HepG2 (cell line): Measurements from ENCODE around the gene TPO. TPM values are rescaled to one million over a fixed set of nuclear protein-coding genes. Genes with fewer than 3 reads are reported as not detected.

ENCODE experiments used
- ATAC-seq: fragments of 200-7000 bp; cut with Tn5 transposase; 3 replicates; pipeline ENCODE4 v1.9.1; 2020; ENCODE audit warnings: mild to moderate bottlenecking, moderate library complexity
- BruUV-seq: library from RNA; stranded (reverse); fragments of 400-500 nt; replicated peaks from 2 replicates; lab custom pipeline; 2021; lab: Mats Ljungman, UMichigan
- CTCF ChIA-PET: fragments of 300-600 bp; formaldehyde crosslinking; extraction: SDS; loops from one replicate; lab custom pipeline; 2021; ENCODE audit warnings: low total read pairs, inconsistent platforms, low intra/inter-chr PET ratio; lab: Yijun Ruan, JAX
- POLR2A ChIA-PET: fragments of 350-600 bp; sonication (Branson Sonifier 250); formaldehyde crosslinking; loops from one replicate; lab custom pipeline; 2020; ENCODE audit warnings: antibody characterized with exemption, inconsistent platforms; lab: Yijun Ruan, JAX
- DNase-seq: peaks from one replicate; pipeline ENCODE4 v3.0.0-alpha.2; 2015; ENCODE audit warnings: low spot score
- FAIRE-seq: peaks from 3 replicates; lab custom pipeline; 2011; peaks lifted over from hg19 to GRCh38; lab: Jason Lieb, UNC
- H2AFZ ChIP-seq: one replicate; pipeline ENCODE4 v1.6.1; 2011; ENCODE audit warnings: low read length, inconsistent platforms
- H3K27ac ChIP-seq: fragments of 300-600 bp; 3 replicates; pipeline ENCODE4 v1.8.0; 2011; ENCODE audit warnings: mixed run types, mild to moderate bottlenecking, mixed read lengths, low read length, inconsistent platforms; ENCODE audit not compliant: insufficient read depth; ENCODE audit errors: extremely low read length
- H3K27me3 ChIP-seq, 2 experiments: fragments of 200-600 bp in 1 of 2; 2 replicates in 1 of 2; 3 replicates in 1 of 2; pipeline versions ENCODE4 v1.6.0 to v1.8.0; 2011; ENCODE audit warnings: low read length in 2 of 2, mild to moderate bottlenecking in 2 of 2, moderate library complexity in 2 of 2, inconsistent platforms in 1 of 2; ENCODE audit not compliant: insufficient read depth in 2 of 2, control insufficient read depth in 1 of 2
- H3K36me3 ChIP-seq, 2 experiments: fragments of 200-600 bp in 1 of 2; replicated peaks in 1 of 2; 2 replicates in 1 of 2; 3 replicates in 1 of 2; pipeline versions ENCODE4 v1.5.1 to v1.8.0; 2011; ENCODE audit warnings: low read length in 2 of 2, inconsistent platforms in 1 of 2; ENCODE audit not compliant: insufficient read depth in 2 of 2, control insufficient read depth in 1 of 2
- H3K4me1 ChIP-seq: 2 replicates; pipeline ENCODE4 v1.5.1; 2012; ENCODE audit warnings: low read length, inconsistent platforms; ENCODE audit not compliant: insufficient read depth
- H3K4me2 ChIP-seq: 2 replicates; pipeline ENCODE4 v1.6.0; 2011; ENCODE audit warnings: low read depth, low read length, inconsistent platforms
- H3K4me3 ChIP-seq, 3 experiments: fragments of 200-600 bp in 1 of 3; sonication (generic), shearing (Covaris generic) in 1 of 3; replicated peaks in 1 of 3; 2 replicates each; pipeline ENCODE4 v1.5.1; 2011 to 2016; ENCODE audit warnings: low read length in 3 of 3, inconsistent platforms in 2 of 3, low read depth in 2 of 3, mild to moderate bottlenecking in 2 of 3, control low read depth in 1 of 3, mixed read lengths in 1 of 3; ENCODE audit not compliant: insufficient read depth in 1 of 3
- H3K79me2 ChIP-seq: one replicate; pipeline ENCODE4 v1.6.1; 2011; ENCODE audit warnings: low read length, inconsistent platforms; ENCODE audit not compliant: insufficient read depth
- H3K9ac ChIP-seq: 2 replicates; pipeline ENCODE4 v1.6.0; 2011; ENCODE audit warnings: mild to moderate bottlenecking, low read depth, low read length, inconsistent platforms; ENCODE audit not compliant: insufficient read depth
- H3K9me3 ChIP-seq: 2 replicates; pipeline ENCODE4 v1.5.1; 2012; ENCODE audit warnings: mild to moderate bottlenecking, low read length
- H4K20me1 ChIP-seq: 2 replicates; pipeline ENCODE4 v1.6.0; 2011; ENCODE audit warnings: inconsistent platforms, mild to moderate bottlenecking, low read length, moderate library complexity; ENCODE audit not compliant: insufficient read depth
- AHDC1 ChIP-seq: sonication (generic); formaldehyde crosslinking; IDR thresholded peaks from 2 replicates; pipeline ENCODE4 v1.5.1; 2020; ENCODE audit warnings: mild to moderate bottlenecking, missing genetic modification reagents, borderline replicate concordance
- ATF1 ChIP-seq: IDR thresholded peaks from 2 replicates; pipeline ENCODE4 v1.6.1; 2016; ENCODE audit warnings: mild to moderate bottlenecking, control low read depth
- ELF1 ChIP-seq: sonication (generic); formaldehyde crosslinking; IDR thresholded peaks from 2 replicates; pipeline ENCODE4 v1.4.0; 2020; ENCODE audit warnings: missing genetic modification reagents
- ELF4 ChIP-seq: sonication (generic); formaldehyde crosslinking; IDR thresholded peaks from 2 replicates; pipeline ENCODE4 v1.5.0; 2020; ENCODE audit warnings: missing genetic modification reagents, mild to moderate bottlenecking, moderate library complexity, borderline replicate concordance
- HIC2 ChIP-seq: sonication (generic); formaldehyde crosslinking; IDR thresholded peaks from 2 replicates; pipeline ENCODE4 v1.9.0; 2022; ENCODE audit warnings: low read depth, missing genetic modification reagents
- HINFP ChIP-seq: sonication (generic); formaldehyde crosslinking; IDR thresholded peaks from 2 replicates; pipeline ENCODE4 v1.4.0; 2020; ENCODE audit warnings: low read depth, mild to moderate bottlenecking, missing genetic modification reagents
- MTA1 ChIP-seq: sonication (generic); formaldehyde crosslinking; IDR thresholded peaks from 2 replicates; pipeline ENCODE4 v1.4.0; 2020; ENCODE audit warnings: missing genetic modification reagents, mild to moderate bottlenecking, borderline replicate concordance
- REL ChIP-seq: sonication (generic); formaldehyde crosslinking; conservative IDR thresholded peaks from 2 replicates; pipeline ENCODE4 v1.8.0; 2022; ENCODE audit warnings: mild to moderate bottlenecking, missing genetic modification reagents, moderate library complexity
- TCF7L2 ChIP-seq: IDR thresholded peaks from 2 replicates; pipeline ENCODE4 v1.6.1; 2011; ENCODE audit warnings: mild to moderate bottlenecking, low read depth, low read length, moderate library complexity
- THAP11 ChIP-seq: IDR thresholded peaks from 2 replicates; pipeline ENCODE4 v1.6.1; 2016; ENCODE audit warnings: missing biosample characterization, missing genetic modification reagents
- ZNF773 ChIP-seq: sonication (generic); formaldehyde crosslinking; IDR thresholded peaks from 2 replicates; pipeline ENCODE4 v1.4.0; 2020; ENCODE audit warnings: missing genetic modification reagents, borderline replicate concordance
- WGBS: methylation state at CpG from one replicate; pipeline ENCODE4 v1.1.6; 2017; ENCODE audit warnings: low lambda C conversion rate; 5-methylcytosine and 5-hydroxymethylcytosine counted together
- in situ Hi-C: cut with HindIII; loops from 2 replicates; pipeline ENCODE4 v1.10.0; 2017; ENCODE audit warnings: low pct_unique_long_range_greater_than_20kb; ENCODE audit not compliant: extremely low pct_ligation_motif_present
- intact Hi-C: fragments of 100-400 bp; cut with micrococcal nuclease; formaldehyde crosslinking; loops from one replicate; pipeline ENCODE4 v1.10.0; 2022; ENCODE audit not compliant: unreplicated experiment
- polyA plus RNA-seq, 8 experiments: library from polyadenylated mRNA; depleted of rRNA in 3 of 8; stranded (reverse) in 7 of 8; unstranded in 1 of 8; fragments of >200 nt; fragmentation: Illumina TruSeq in 4 of 8; extraction: Trizol in 4 of 8; gene quantifications; 2 replicates each; pipeline versions ENCODE4 v1.2.1 to v1.2.3, GENCODE V29; 2011 to 2016; ENCODE audit warnings: low read depth in 4 of 8, missing spikeins in 1 of 8, mixed read lengths in 1 of 8; ENCODE audit not compliant: insufficient read depth in 1 of 8
- total RNA-seq, 5 experiments: library from RNA; depleted of rRNA; stranded (reverse); fragments of >200 nt; fragmentation: Illumina TruSeq; extraction: Trizol; gene quantifications; 2 replicates each; pipeline ENCODE4 v1.2.3, GENCODE V29; 2016; ENCODE audit warnings: low read depth in 1 of 5

Gene TPO
- total and polyA plus RNA-seq, 2 of the 13 experiments (the other 11 are each of a cell fraction or from before 2014, with no cell fraction given), result not detected

- CTCF ChIA-PET, result no interaction called here
- FAIRE-seq, result no peak
Measured at GRCh38 chr2:1478311-1479305, 65.3 kb downstream of the TPO start.

GRCh38 chr2:1479346-1479745, 66.1 kb downstream of the TPO start:
- H3K79me2 ChIP-seq, result no peaks in the 10 kb centered on the region
- ChIA-PET POLR2A (no interaction called here), CTCF (no interaction called here)
- no peaks in the 10 kb centered on the region for H3K4me1 ChIP-seq
- no peak overlapping the region for H3K9ac ChIP-seq
- ATAC-seq, result no peak
- H3K27me3 ChIP-seq, result peaks cover 14 to 46% of the 10 kb centered on the region in 2 experiments
- no peaks in the 10 kb centered on the region for H4K20me1 ChIP-seq
- H3K9me3 ChIP-seq, result no peaks in the 10 kb centered on the region
- WGBS, result 17% methylated on average over 6 of the region's 6 CpGs
- FAIRE-seq, result no peak
- in situ Hi-C loops (no loop called here), intact Hi-C loops (no loop called here)
- H3K36me3 ChIP-seq, result no peaks in the 10 kb centered on the region
- no peak overlapping the region for H3K4me2 ChIP-seq
- DNase-seq, result no peak
- no peak overlapping the region for H3K4me3 ChIP-seq
- BruUV-seq, result no TSS peak
- H3K27ac ChIP-seq, result no peak overlapping the region
- H2AFZ ChIP-seq, result no peak overlapping the region
- TF ChIP-seq HIC2 (CRISPR knock-in tag), result no peak
- no peak for TF ChIP-seq ATF1 (CRISPR knock-in tag)
- TF ChIP-seq AHDC1 (CRISPR knock-in tag), result no peak
- no peak for TF ChIP-seq HINFP (CRISPR knock-in tag)

More at GRCh38 chr2:1478311-1479305, 65.3 kb downstream of the TPO start:
- ATAC-seq (peak; percentile 32; the same call in 1 of the 3 replicates), DNase-seq (no peak)
- 34% methylated on average over 39 of the region's 48 CpGs for WGBS
- H3K4me1 ChIP-seq, result no peaks in the 10 kb centered on the region
- in situ Hi-C loops, result no loop called here
- no peaks in the 10 kb centered on the region for H3K9me3 ChIP-seq
- no peaks in the 10 kb centered on the region for H3K79me2 ChIP-seq
- no peak overlapping the region for H3K4me3 ChIP-seq
- BruUV-seq, result no TSS peak
- no peak overlapping the region for H2AFZ ChIP-seq
- peaks cover 13 to 43% of the 10 kb centered on the region in 2 experiments for H3K27me3 ChIP-seq
- H3K36me3 ChIP-seq, result no peaks in the 10 kb centered on the region
- H3K27ac ChIP-seq, result no peak overlapping the region
- no peaks in the 10 kb centered on the region for H4K20me1 ChIP-seq
- intact Hi-C loops, result no loop called here
- H3K9ac ChIP-seq, result no peak overlapping the region
- TF ChIP-seq THAP11 (CRISPR knock-in tag) (no peak), REL (no peak), TCF7L2 (no peak), MTA1 (no peak), ELF1 (CRISPR knock-in tag) (no peak), ELF4 (CRISPR knock-in tag) (no peak), ZNF773 (CRISPR knock-in tag) (no peak)
- H3K4me2 ChIP-seq, result no peak overlapping the region
- POLR2A ChIA-PET, result no interaction called here
